Adrenal gland (tissue), 19 donors: ENCODE measurements around the gene AP1B1. TPM values are rescaled to one million over a fixed set of nuclear protein-coding genes. Genes with fewer than 3 reads are reported as not detected.

Source experiments
- DNase-seq, 7 donors: peaks; one replicate each; pipeline ENCODE4 v3.0.0-alpha.2; 2019 to 2020
- H3K27ac ChIP-seq, 5 donors: fragments of 200-600 bp; sonication (generic) in 4 of 5; 1 replicate in 3 of 5; 2 replicates in 2 of 5; pipeline versions ENCODE4 v1.5.1 to v1.8.0; 2016 to 2020; ENCODE audit warnings: mild to moderate bottlenecking in 1 of 5
- H3K27me3 ChIP-seq: fragments of 200-600 bp; 2 replicates; pipeline ENCODE4 v1.8.0; 2021
- H3K36me3 ChIP-seq, 2 donors: fragments of 200-600 bp; replicated peaks in 1 of 2; 1 replicate in 1 of 2; 2 replicates in 1 of 2; pipeline versions ENCODE4 v1.5.1 to v1.8.0; 2018 to 2022
- H3K4me1 ChIP-seq, 2 donors: fragments of 200-600 bp; replicated peaks in 1 of 2; 1 replicate in 1 of 2; 2 replicates in 1 of 2; pipeline versions ENCODE4 v1.5.1 to v1.8.0; 2018 to 2021
- H3K4me3 ChIP-seq, 4 donors: fragments of 200-600 bp; sonication (generic) in 3 of 4; one replicate each; pipeline ENCODE4 v1.5.1; 2016 to 2018
- H3K9me3 ChIP-seq, 3 donors: fragments of 200-600 bp; sonication (generic) in 1 of 3; replicated peaks in 1 of 3; 1 replicate in 2 of 3; 2 replicates in 1 of 3; pipeline versions ENCODE4 v1.5.1 to v1.8.0; 2016 to 2021
- POLR2A ChIP-seq, 2 donors: fragments of 450-650 bp; IDR thresholded peaks; one replicate each; pipeline ENCODE4 v1.6.1; 2017; ENCODE audit warnings: antibody characterized with exemption in 2 of 2, mild to moderate bottlenecking in 2 of 2, moderate library complexity in 1 of 2
- WGBS, 4 donors: extraction: QIAGEN DNeasy Blood & Tissue Kit in 2 of 4; methylation state at CpG; one replicate each; pipeline versions ENCODE4 v1.1.5 to v1.1.7; 2013 to 2017; 5-methylcytosine and 5-hydroxymethylcytosine counted together
- intact Hi-C, 2 donors: fragments of 100-400 bp; cut with DNase I; formaldehyde crosslinking; loops; one replicate each; pipeline versions ENCODE4 v1.14.1 to v1.15.0; 2022 to 2023
- long read RNA-seq, 10 donors: library from polyadenylated mRNA in 3 of 10; unstranded in 2 of 10; stranded (forward) in 1 of 10; transcript quantifications; one replicate each; pipeline ENCODE4 v2.0.0 and lab custom pipeline, GENCODE V29; 2021 to 2026
- polyA plus RNA-seq, 3 donors: library from polyadenylated mRNA; stranded (reverse); fragments of 200-250 nt in 2 of 3; fragments of 350-450 nt in 1 of 3; fragmentation: Illumina TruSeq in 1 of 3; extraction: RNeasy Lipid Tissue Mini Kit (QIAGEN cat#74804) in 1 of 3; gene quantifications; one replicate each; pipeline ENCODE4 v1.2.3, GENCODE V29; 2013 to 2014
- total RNA-seq, 9 donors: library from RNA; depleted of rRNA in 4 of 9; stranded (reverse); fragments of >200 nt in 4 of 9; fragments of 120-200 nt in 1 of 9; fragmentation: NEBNext Ultra II Directional in 1 of 9; extraction: Animal tissue kit (Norgen Biotek cat#: 25700) in 1 of 9; gene quantifications; one replicate each; pipeline versions ENCODE4 v1.1.0 to v1.2.4, GENCODE V29; 2013 to 2023
- TF ChIP-seq, protein P1 (sequence below), 6 experiments: fragments of 450-650 bp in 4 of 6; fragments of 200-600 bp in 2 of 6; sonication (generic) in 1 of 6; IDR thresholded peaks; 1 replicate in 5 of 6; 2 replicates in 1 of 6; pipeline versions ENCODE4 v1.5.1 to v1.8.0; 2016 to 2021; ENCODE audit warnings: antibody characterized with exemption in 6 of 6, mild to moderate bottlenecking in 2 of 6, moderate library complexity in 1 of 6
- donor health status: healthy with polysubstance abuse.
- donor health status: Bipolar disorder and iron deficiency.
- donor health status: DM: yes; HTN: yes; CAD: no.
- donor health status: DM: no; HTN: no; CAD: no.
- donor health status: DM: no; HTN: no; CAD: no.
- donor health status: DM: yes; HTN: yes; CAD: no.

The AP1B1 gene
- total RNA-seq (100 to 1,000 TPM in 8 of 9 donors, 10 to 100 TPM in 1; 59.5 to 190 (median 121) TPM), polyA plus RNA-seq (10 to 100 TPM; 47.6 to 69.5 (median 55.8) TPM)
- long read RNA-seq, donor 1, full-length matches to known transcripts: 5 of 29 reads
- long read RNA-seq, donor 1, partial matches to known transcripts: 24 of 29 reads
- long read RNA-seq, donor 1, other reads (novel, unspliced or antisense): 0 of 29 reads
- long read RNA-seq, donor 2, full-length matches to known transcripts: 1 of 19 reads
- long read RNA-seq, donor 2, partial matches to known transcripts: 18 of 19 reads
- long read RNA-seq, donor 2, other reads (novel, unspliced or antisense): 0 of 19 reads
- long read RNA-seq, donor 3, full-length matches to known transcripts: 1 of 14 reads
- long read RNA-seq, donor 3, partial matches to known transcripts: 13 of 14 reads
- long read RNA-seq, donor 3, other reads (novel, unspliced or antisense): 0 of 14 reads
- long read RNA-seq, donor 4, full-length matches to known transcripts: 12 of 29 reads
- long read RNA-seq, donor 4, partial matches to known transcripts: 11 of 29 reads
- long read RNA-seq, donor 4, other reads (novel, unspliced or antisense): 6 of 29 reads
- long read RNA-seq, donor 5, full-length matches to known transcripts: 104 of 173 reads
- long read RNA-seq, donor 5, partial matches to known transcripts: 46 of 173 reads
- long read RNA-seq, donor 5, other reads (novel, unspliced or antisense): 23 of 173 reads
- long read RNA-seq, donor 6, full-length matches to known transcripts: 3 of 21 reads
- long read RNA-seq, donor 6, partial matches to known transcripts: 9 of 21 reads
- long read RNA-seq, donor 6, other reads (novel, unspliced or antisense): 9 of 21 reads
- long read RNA-seq, donor 7, partial matches to known transcripts: 11 of 12 reads
- long read RNA-seq, donor 7, other reads (novel, unspliced or antisense): 0 of 12 reads
- long read RNA-seq, donor 8, full-length matches to known transcripts: 8 of 34 reads
- long read RNA-seq, donor 8, partial matches to known transcripts: 26 of 34 reads
- long read RNA-seq, donor 8, other reads (novel, unspliced or antisense): 0 of 34 reads
- long read RNA-seq, donor 9, full-length matches to known transcripts: 1 of 24 reads
- long read RNA-seq, donor 9, partial matches to known transcripts: 23 of 24 reads
- long read RNA-seq, donor 9, other reads (novel, unspliced or antisense): 0 of 24 reads
- long read RNA-seq, donor 10, full-length matches to known transcripts: 1 of 1 reads
- long read RNA-seq, donor 10, partial matches to known transcripts: 0 of 1 reads
- long read RNA-seq, donor 10, other reads (novel, unspliced or antisense): 0 of 1 reads

DNA sequence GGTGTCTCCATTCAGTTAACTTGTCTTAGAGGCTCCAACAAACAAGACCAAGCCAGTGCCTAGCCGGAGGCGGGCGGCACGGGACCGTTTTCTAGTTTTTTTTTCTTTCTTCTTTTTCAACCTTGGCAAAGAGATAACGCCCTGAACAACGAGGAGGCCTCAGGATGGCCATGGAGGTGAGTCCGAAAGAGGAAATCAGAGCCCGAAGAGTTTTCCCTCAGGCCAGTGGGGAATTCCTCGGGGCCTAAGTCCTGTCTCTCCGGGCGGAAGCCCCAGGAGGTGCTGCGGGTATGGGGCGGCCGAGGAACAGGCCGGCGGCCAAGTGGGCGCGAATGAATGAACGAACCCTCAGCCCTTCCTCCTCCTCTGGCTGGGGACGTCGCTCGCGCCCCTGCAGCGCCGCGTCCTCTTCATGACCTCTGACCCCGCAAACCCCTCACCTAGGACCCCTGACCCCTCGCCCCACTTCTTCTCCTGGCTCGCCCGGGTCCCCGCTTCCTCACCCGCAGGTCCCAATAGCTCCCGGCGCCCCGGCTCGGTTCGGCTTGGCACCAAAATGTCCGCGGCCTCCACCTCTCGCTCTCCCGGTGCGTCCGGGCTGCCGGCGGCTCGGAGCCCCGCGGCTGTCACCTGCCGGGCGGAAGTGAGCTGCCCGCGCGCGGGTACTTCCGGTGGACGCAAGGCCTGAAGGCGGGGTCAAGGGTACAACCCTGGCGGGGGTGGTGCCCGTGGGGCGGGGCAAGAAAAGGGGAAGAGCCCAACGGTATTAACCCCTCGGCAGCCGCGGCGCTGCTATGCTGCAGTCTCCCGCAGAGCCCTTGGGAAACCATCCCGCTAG, at the start of gene AP1B1:
AP1B1 (minus strand) TSS at position 650 of the 838 bp plus-strand sequence. CDS start 21,327 bp downstream, outside the sequence.
- TF ChIP-seq, protein P1, sequence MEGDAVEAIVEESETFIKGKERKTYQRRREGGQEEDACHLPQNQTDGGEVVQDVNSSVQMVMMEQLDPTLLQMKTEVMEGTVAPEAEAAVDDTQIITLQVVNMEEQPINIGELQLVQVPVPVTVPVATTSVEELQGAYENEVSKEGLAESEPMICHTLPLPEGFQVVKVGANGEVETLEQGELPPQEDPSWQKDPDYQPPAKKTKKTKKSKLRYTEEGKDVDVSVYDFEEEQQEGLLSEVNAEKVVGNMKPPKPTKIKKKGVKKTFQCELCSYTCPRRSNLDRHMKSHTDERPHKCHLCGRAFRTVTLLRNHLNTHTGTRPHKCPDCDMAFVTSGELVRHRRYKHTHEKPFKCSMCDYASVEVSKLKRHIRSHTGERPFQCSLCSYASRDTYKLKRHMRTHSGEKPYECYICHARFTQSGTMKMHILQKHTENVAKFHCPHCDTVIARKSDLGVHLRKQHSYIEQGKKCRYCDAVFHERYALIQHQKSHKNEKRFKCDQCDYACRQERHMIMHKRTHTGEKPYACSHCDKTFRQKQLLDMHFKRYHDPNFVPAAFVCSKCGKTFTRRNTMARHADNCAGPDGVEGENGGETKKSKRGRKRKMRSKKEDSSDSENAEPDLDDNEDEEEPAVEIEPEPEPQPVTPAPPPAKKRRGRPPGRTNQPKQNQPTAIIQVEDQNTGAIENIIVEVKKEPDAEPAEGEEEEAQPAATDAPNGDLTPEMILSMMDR (IDR thresholded peaks at IDR 0.05): no peak
- peak; percentile 68 to 71 for TF ChIP-seq POLR2A (IDR thresholded peaks at IDR 0.05)
- DNase-seq: peak; percentile 92 to 96 (median 95)
- Histone ChIP-seq H3K27me3 (no peaks in the 10 kb centered on the region), H3K27ac (peak within 1 kb of the TSS; percentile 45 to 93 (median 84)), H3K4me3 (peak within 1 kb of the TSS; percentile 36 to 88 (median 74)), H3K4me1 (peaks cover under 1 to 33% of the 10 kb centered on the region in 2 donors), H3K9me3 (no peaks in the 10 kb centered on the region), H3K36me3 (no peaks in the 10 kb centered on the region)
- WGBS, 4 donors: 0 to 1% (median 0%) methylated on average over 23 to 68 of the region's 68 CpGs
- intact Hi-C loops: no loop called here

DNA sequence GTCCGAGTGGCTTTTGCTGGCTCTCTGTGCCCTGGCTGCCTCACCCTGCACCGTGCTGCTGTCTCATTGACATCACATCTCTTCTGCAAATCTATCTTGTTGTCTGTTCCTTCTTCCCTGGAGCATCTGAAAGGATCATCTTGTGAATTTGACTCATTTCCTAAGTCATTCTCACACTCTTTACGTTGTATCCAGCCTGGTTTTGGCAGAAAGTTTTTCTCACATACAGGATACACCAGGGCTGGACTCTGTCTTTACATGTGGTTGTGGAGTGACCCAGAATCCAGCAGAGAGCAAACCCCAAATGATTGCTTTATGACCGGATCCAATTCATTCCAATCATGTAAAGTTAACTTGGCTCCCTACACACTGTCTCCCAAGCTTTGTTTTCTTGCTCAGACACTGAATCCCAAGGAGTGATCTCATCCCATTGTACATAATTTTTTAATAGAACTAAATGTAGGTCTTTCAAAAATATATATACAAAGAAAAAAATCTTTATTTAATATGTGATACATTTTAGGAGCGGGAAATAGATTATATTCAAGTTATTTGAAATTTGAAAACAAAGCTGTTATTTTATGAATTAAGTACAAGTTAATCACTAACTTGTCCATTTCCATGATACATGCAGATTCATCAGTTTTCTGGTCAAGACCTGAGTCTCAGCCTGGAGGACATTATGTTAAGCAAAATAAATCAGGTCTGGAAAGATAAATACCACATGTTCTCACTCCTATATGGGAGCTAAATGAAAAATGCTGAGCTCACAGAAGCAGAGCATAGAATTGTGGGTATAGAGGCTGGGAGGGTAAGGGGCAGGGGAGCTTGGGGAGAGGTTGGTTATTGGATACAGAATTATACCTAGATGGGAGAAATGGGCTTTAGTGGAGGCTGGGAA, 47.1 kb upstream of the AP1B1 start:
- Histone ChIP-seq H3K9me3 (no peaks in the 10 kb centered on the region), H3K4me1 (no peaks in the 10 kb centered on the region), H3K27me3 (no peaks in the 10 kb centered on the region), H3K27ac (no peak overlapping the region), H3K4me3 (no peak overlapping the region), H3K36me3 (no peaks in the 10 kb centered on the region)
- 58 to 70% (median 63%) methylated on average over 5 of the region's 5 CpGs for WGBS, 4 donors
- intact Hi-C loops: no loop called here
- no peak for DNase-seq
- no peak for TF ChIP-seq POLR2A (IDR thresholded peaks at IDR 0.05)
- TF ChIP-seq, protein P1 (IDR thresholded peaks at IDR 0.05): no peak

DNA sequence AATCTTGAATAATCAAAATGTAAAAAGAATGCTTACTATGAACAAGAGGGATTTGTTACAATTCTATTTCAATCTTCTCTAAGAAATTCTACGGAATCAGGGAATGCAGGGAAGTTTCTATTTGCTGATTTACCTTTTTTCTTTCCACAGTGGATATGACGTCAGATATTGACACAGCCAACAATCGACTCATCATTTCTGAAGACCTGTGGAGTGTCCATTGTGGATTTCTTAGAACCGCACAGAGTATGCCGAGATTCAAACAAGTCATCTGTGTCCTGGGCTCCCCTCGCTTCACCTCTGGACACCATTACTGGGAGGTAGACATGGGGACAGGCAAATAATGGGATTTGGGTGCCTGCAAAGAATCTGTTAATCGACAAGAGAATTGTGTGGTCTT, 45.9 kb upstream of the AP1B1 start:
- Histone ChIP-seq H3K9me3 (no peaks in the 10 kb centered on the region), H3K36me3 (no peaks in the 10 kb centered on the region), H3K27ac (no peak overlapping the region), H3K4me1 (no peaks in the 10 kb centered on the region), H3K4me3 (no peak overlapping the region), H3K27me3 (no peaks in the 10 kb centered on the region)
- no peak for DNase-seq
- intact Hi-C loops: no loop called here
- 86 to 91% (median 88%) methylated on average over 7 of the region's 7 CpGs for WGBS, 4 donors
- TF ChIP-seq POLR2A (IDR thresholded peaks at IDR 0.05): no peak
- TF ChIP-seq, protein P1 (IDR thresholded peaks at IDR 0.05): no peak
